HepG2 (cell line): ENCODE results near the gene MYL2. TPM values are rescaled to one million over a fixed set of nuclear protein-coding genes. Genes with fewer than 3 reads are reported as not detected.

Source experiments
- EHMT2 ChIP-seq: fragments of 200-600 bp; sonication (generic); IDR thresholded peaks from 2 replicates; pipeline ENCODE4 v1.7.0; 2017; ENCODE audit warnings: antibody characterized with exemption, low read depth, low read length, borderline replicate concordance
- KLF15 ChIP-seq: sonication (generic); formaldehyde crosslinking; IDR thresholded peaks from 2 replicates; pipeline ENCODE4 v1.8.1; 2023; ENCODE audit warnings: borderline replicate concordance, mild to moderate bottlenecking, inconsistent platforms, missing genetic modification reagents, mixed read lengths
- NR1H2 ChIP-seq: sonication (generic); formaldehyde crosslinking; IDR thresholded peaks from 2 replicates; pipeline ENCODE4 v1.8.1; 2022; ENCODE audit warnings: low read depth, missing genetic modification reagents, borderline replicate concordance
- polyA plus RNA-seq, 8 experiments: library from polyadenylated mRNA; depleted of rRNA in 3 of 8; stranded (reverse) in 7 of 8; unstranded in 1 of 8; fragments of >200 nt; fragmentation: Illumina TruSeq in 4 of 8; extraction: Trizol in 4 of 8; gene quantifications; 2 replicates each; pipeline versions ENCODE4 v1.2.1 to v1.2.3, GENCODE V29; 2011 to 2016; ENCODE audit warnings: low read depth in 4 of 8, missing spikeins in 1 of 8, mixed read lengths in 1 of 8; ENCODE audit not compliant: insufficient read depth in 1 of 8
- total RNA-seq, 5 experiments: library from RNA; depleted of rRNA; stranded (reverse); fragments of >200 nt; fragmentation: Illumina TruSeq; extraction: Trizol; gene quantifications; 2 replicates each; pipeline ENCODE4 v1.2.3, GENCODE V29; 2016; ENCODE audit warnings: low read depth in 1 of 5
- TF ChIP-seq, protein P1 (sequence below): sonication (generic); formaldehyde crosslinking; IDR thresholded peaks from 2 replicates; pipeline ENCODE4 v1.8.0; 2023; ENCODE audit warnings: mild to moderate bottlenecking, missing genetic modification reagents
- TF ChIP-seq, protein P2 (sequence below): sonication (generic); formaldehyde crosslinking; IDR thresholded peaks from 2 replicates; pipeline ENCODE4 v1.4.0; 2020; ENCODE audit warnings: missing genetic modification reagents; ENCODE audit errors: not compliant biosample characterization
- TF ChIP-seq, protein P3 (sequence below): sonication (generic); formaldehyde crosslinking; IDR thresholded peaks from 2 replicates; pipeline ENCODE4 v1.4.0; 2020; ENCODE audit warnings: missing genetic modification reagents

MYL2 gene
- total and polyA plus RNA-seq, 2 of the 13 experiments (the other 11 are each of a cell fraction or from before 2014, with no cell fraction given) = not detected

DNA sequence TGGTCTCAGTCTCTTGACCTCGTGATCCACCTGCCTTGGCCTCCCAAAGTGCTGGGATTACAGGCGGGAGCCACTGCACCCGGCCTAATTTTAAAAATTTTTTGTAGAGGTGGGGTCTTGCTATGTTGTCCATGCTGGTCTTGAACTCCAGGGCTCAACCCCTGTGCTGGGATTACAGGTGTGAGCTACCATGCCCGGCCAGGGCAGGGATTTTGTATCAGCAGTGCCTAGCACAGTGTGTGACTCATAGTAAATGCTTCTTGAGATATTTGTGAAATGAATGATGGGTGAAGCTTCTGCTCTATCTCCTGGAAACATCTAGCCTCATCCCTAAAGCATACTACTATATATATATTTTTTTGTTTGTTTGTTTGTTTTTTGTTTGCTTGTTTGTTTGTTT is 37.1 kb downstream of the MYL2 start (continued):
- TF ChIP-seq, protein P1, sequence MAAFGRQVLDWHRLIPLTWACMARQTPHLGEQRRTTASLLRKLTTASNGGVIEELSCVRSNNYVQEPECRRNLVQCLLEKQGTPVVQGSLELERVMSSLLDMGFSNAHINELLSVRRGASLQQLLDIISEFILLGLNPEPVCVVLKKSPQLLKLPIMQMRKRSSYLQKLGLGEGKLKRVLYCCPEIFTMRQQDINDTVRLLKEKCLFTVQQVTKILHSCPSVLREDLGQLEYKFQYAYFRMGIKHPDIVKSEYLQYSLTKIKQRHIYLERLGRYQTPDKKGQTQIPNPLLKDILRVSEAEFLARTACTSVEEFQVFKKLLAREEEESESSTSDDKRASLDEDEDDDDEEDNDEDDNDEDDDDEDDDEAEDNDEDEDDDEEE = no peak
- no peak for TF ChIP-seq NR1H2 (CRISPR knock-in tag)
- TF ChIP-seq, protein P2, sequence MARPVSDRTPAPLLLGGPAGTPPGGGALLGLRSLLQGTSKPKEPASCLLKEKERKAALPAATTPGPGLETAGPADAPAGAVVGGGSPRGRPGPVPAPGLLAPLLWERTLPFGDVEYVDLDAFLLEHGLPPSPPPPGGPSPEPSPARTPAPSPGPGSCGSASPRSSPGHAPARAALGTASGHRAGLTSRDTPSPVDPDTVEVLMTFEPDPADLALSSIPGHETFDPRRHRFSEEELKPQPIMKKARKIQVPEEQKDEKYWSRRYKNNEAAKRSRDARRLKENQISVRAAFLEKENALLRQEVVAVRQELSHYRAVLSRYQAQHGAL = no peak
- TF ChIP-seq KLF15 (CRISPR knock-in tag) = no peak
- TF ChIP-seq EHMT2 = no peak
- TF ChIP-seq, protein P3, sequence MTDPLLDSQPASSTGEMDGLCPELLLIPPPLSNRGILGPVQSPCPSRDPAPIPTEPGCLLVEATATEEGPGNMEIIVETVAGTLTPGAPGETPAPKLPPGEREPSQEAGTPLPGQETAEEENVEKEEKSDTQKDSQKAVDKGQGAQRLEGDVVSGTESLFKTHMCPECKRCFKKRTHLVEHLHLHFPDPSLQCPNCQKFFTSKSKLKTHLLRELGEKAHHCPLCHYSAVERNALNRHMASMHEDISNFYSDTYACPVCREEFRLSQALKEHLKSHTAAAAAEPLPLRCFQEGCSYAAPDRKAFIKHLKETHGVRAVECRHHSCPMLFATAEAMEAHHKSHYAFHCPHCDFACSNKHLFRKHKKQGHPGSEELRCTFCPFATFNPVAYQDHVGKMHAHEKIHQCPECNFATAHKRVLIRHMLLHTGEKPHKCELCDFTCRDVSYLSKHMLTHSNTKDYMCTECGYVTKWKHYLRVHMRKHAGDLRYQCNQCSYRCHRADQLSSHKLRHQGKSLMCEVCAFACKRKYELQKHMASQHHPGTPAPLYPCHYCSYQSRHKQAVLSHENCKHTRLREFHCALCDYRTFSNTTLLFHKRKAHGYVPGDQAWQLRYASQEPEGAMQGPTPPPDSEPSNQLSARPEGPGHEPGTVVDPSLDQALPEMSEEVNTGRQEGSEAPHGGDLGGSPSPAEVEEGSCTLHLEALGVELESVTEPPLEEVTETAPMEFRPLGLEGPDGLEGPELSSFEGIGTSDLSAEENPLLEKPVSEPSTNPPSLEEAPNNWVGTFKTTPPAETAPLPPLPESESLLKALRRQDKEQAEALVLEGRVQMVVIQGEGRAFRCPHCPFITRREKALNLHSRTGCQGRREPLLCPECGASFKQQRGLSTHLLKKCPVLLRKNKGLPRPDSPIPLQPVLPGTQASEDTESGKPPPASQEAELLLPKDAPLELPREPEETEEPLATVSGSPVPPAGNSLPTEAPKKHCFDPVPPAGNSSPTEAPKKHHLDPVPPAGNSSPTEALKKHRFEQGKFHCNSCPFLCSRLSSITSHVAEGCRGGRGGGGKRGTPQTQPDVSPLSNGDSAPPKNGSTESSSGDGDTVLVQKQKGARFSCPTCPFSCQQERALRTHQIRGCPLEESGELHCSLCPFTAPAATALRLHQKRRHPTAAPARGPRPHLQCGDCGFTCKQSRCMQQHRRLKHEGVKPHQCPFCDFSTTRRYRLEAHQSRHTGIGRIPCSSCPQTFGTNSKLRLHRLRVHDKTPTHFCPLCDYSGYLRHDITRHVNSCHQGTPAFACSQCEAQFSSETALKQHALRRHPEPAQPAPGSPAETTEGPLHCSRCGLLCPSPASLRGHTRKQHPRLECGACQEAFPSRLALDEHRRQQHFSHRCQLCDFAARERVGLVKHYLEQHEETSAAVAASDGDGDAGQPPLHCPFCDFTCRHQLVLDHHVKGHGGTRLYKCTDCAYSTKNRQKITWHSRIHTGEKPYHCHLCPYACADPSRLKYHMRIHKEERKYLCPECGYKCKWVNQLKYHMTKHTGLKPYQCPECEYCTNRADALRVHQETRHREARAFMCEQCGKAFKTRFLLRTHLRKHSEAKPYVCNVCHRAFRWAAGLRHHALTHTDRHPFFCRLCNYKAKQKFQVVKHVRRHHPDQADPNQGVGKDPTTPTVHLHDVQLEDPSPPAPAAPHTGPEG (CRISPR knock-in tag) = no peak
